ENCODE data around the gene CLRN1. TPM values are rescaled to one million over a fixed set of nuclear protein-coding genes. Genes with fewer than 3 reads are reported as not detected.

Gene CLRN1
- polyA plus RNA-seq, 1 experiment: not detected

DNA sequence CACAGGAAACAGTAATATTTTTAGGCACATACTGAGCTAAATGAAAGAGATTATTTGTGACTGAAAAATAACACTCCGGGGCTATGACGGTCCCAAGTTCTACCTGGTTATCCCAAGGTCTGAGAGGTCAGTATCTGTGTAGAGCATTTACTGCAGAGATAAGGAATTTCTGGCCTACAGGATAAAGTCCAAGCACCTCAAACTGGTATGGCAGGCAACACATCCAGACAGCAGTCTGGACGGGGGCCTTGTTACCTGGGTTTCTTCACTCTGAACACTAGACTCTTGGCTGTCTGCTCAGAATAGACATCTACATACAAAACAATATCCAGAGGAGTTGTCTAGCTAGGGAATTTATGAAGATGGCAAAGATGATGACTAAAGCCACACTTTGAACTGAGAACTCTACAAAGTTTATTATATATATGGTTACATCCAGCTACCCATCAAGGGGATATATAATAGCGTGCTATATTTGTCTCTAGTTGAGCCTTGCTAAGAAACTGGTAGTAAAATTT, 42.0 kb upstream of the CLRN1 start:
- H3K9me3 ChIP-seq (ENCODE audit: control insufficient read depth, insufficient read depth, low read length): no peaks in the 10 kb centered on the region
- TF ChIP-seq, protein P1, sequence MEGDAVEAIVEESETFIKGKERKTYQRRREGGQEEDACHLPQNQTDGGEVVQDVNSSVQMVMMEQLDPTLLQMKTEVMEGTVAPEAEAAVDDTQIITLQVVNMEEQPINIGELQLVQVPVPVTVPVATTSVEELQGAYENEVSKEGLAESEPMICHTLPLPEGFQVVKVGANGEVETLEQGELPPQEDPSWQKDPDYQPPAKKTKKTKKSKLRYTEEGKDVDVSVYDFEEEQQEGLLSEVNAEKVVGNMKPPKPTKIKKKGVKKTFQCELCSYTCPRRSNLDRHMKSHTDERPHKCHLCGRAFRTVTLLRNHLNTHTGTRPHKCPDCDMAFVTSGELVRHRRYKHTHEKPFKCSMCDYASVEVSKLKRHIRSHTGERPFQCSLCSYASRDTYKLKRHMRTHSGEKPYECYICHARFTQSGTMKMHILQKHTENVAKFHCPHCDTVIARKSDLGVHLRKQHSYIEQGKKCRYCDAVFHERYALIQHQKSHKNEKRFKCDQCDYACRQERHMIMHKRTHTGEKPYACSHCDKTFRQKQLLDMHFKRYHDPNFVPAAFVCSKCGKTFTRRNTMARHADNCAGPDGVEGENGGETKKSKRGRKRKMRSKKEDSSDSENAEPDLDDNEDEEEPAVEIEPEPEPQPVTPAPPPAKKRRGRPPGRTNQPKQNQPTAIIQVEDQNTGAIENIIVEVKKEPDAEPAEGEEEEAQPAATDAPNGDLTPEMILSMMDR (IDR thresholded peaks at IDR 0.05; ENCODE audit: low read depth, low read length): no peak
- no peak overlapping the region for H3K4me3 ChIP-seq (ENCODE audit: low read depth, low read length)
- ChIA-PET POLR2A (no interaction called here), CTCF (no interaction called here)
- no peak overlapping the region for H3K27ac ChIP-seq (ENCODE audit: low read depth, low read length)
- peaks cover 3% of the 10 kb centered on the region for H3K27me3 ChIP-seq (ENCODE audit: control insufficient read depth, insufficient read depth, low read length)
- no peak for DNase-seq (ENCODE audit: low read depth, low spot score)

GRCh38 chr3:151012753-151013152, 40.2 kb upstream of the CLRN1 start:
- Histone ChIP-seq H3K27ac (ENCODE audit: low read depth, low read length) (no peak overlapping the region), H3K4me3 (ENCODE audit: low read depth, low read length) (no peak overlapping the region), H3K9me3 (ENCODE audit: control insufficient read depth, insufficient read depth, low read length) (no peaks in the 10 kb centered on the region), H3K27me3 (ENCODE audit: control insufficient read depth, insufficient read depth, low read length) (peaks cover 3% of the 10 kb centered on the region)
- TF ChIP-seq, protein P1 (IDR thresholded peaks at IDR 0.05; ENCODE audit: low read depth, low read length): no peak
- CTCF ChIA-PET: no interaction called here
- POLR2A ChIA-PET: no interaction called here
- no peak for DNase-seq (ENCODE audit: low read depth, low spot score)

DNA sequence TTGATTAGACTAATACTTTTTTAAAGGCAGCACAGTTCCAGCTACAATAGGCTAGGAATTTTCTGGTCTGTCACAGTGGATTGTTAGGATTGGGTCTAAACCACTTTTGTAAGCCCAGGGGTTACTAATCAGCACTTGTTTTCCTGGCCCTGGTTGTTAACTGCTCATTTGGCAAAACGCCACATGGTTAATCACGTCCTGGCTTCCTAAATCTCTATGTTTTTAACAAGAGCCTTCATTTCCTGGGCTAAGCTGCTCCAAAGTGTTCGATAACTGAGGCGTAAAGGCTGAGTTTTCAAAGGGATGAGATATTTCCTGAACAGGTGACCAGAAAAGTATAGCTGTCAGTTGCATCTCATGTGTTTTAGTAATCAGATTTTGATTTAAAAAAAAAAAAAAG, 38.9 kb upstream of the CLRN1 start:
- ChIA-PET POLR2A (no interaction called here), CTCF (interaction anchor here (0.6 to 1.3 kb wide), 4 partner anchors 133 to 1760 kb away, joined by 3 to 4 read pairs (median 3); no protein-coding TSS in a partner anchor)
- no peak for DNase-seq (ENCODE audit: low read depth, low spot score)
- TF ChIP-seq, protein P1 (IDR thresholded peaks at IDR 0.05; ENCODE audit: low read depth, low read length): no peak
- H3K4me3 ChIP-seq (ENCODE audit: low read depth, low read length): no peak overlapping the region
- no peaks in the 10 kb centered on the region for H3K9me3 ChIP-seq (ENCODE audit: control insufficient read depth, insufficient read depth, low read length)
- no peak overlapping the region for H3K27ac ChIP-seq (ENCODE audit: low read depth, low read length)
- peaks cover 3% of the 10 kb centered on the region for H3K27me3 ChIP-seq (ENCODE audit: control insufficient read depth, insufficient read depth, low read length)

- H3K4me3 ChIP-seq (ENCODE audit: low read depth, low read length): no peak overlapping the region
- TF ChIP-seq, protein P1 (IDR thresholded peaks at IDR 0.05; ENCODE audit: low read depth, low read length): no peak
- DNase-seq (ENCODE audit: low read depth, low spot score): no peak
- ChIA-PET POLR2A (no interaction called here), CTCF (interaction anchor here (1.0 to 3.8 kb wide), 8 partner anchors 76 to 248 kb away, joined by 3 to 74 read pairs (median 6); partner anchors contain the start of gene MED12L)
- H3K9me3 ChIP-seq (ENCODE audit: control insufficient read depth, insufficient read depth, low read length): no peaks in the 10 kb centered on the region
- peaks cover 3% of the 10 kb centered on the region for H3K27me3 ChIP-seq (ENCODE audit: control insufficient read depth, insufficient read depth, low read length)
- no peak overlapping the region for H3K27ac ChIP-seq (ENCODE audit: low read depth, low read length)
These were observed 37.5 kb upstream of the CLRN1 start for GRCh38 chr3:151009981-151010380.

GRCh38 chr3:151009430-151009829, 36.9 kb upstream of the CLRN1 start:
- H3K4me3 ChIP-seq (ENCODE audit: low read depth, low read length): no peak overlapping the region
- H3K9me3 ChIP-seq (ENCODE audit: control insufficient read depth, insufficient read depth, low read length): no peaks in the 10 kb centered on the region
- H3K27me3 ChIP-seq (ENCODE audit: control insufficient read depth, insufficient read depth, low read length): peaks cover 3% of the 10 kb centered on the region
- POLR2A ChIA-PET: no interaction called here
- CTCF ChIA-PET: interaction anchor here (0.7 to 3.8 kb wide), 16 partner anchors 12 to 248 kb away, joined by 3 to 74 read pairs (median 4); partner anchors contain the start of gene MED12L
- no peak for DNase-seq (ENCODE audit: low read depth, low spot score)
- TF ChIP-seq, protein P1 (IDR thresholded peaks at IDR 0.05; ENCODE audit: low read depth, low read length): no peak
- H3K27ac ChIP-seq (ENCODE audit: low read depth, low read length): no peak overlapping the region

Data from AG04450 (cell line).